Measurements from ENCODE around the gene BOC. TPM values are rescaled to one million over a fixed set of nuclear protein-coding genes. Genes with fewer than 3 reads are reported as not detected.

Gene BOC
- polyA plus RNA-seq, 1 donor: 55.3 TPM

DNA sequence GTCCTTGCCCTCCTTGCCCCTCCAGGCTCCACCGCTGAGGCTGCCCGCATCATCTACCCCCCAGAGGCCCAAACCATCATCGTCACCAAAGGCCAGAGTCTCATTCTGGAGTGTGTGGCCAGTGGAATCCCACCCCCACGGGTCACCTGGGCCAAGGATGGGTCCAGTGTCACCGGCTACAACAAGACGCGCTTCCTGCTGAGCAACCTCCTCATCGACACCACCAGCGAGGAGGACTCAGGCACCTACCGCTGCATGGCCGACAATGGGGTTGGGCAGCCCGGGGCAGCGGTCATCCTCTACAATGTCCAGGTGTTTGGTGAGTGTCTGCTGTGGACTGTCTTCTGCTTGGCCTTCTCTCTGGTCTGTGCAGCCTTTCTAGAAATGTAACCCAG, 61.0 kb downstream of the BOC start:
- DNase-seq: no peak

DNA sequence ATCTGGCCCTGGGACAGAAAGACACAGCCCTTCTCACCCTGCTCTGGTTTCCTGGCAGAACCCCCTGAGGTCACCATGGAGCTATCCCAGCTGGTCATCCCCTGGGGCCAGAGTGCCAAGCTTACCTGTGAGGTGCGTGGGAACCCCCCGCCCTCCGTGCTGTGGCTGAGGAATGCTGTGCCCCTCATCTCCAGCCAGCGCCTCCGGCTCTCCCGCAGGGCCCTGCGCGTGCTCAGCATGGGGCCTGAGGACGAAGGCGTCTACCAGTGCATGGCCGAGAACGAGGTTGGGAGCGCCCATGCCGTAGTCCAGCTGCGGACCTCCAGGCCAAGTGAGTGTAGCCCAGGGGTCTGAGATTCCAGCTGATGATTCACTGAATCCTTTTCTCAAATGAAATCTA, 61.7 kb downstream of the BOC start:
- DNase-seq: no peak

DNA sequence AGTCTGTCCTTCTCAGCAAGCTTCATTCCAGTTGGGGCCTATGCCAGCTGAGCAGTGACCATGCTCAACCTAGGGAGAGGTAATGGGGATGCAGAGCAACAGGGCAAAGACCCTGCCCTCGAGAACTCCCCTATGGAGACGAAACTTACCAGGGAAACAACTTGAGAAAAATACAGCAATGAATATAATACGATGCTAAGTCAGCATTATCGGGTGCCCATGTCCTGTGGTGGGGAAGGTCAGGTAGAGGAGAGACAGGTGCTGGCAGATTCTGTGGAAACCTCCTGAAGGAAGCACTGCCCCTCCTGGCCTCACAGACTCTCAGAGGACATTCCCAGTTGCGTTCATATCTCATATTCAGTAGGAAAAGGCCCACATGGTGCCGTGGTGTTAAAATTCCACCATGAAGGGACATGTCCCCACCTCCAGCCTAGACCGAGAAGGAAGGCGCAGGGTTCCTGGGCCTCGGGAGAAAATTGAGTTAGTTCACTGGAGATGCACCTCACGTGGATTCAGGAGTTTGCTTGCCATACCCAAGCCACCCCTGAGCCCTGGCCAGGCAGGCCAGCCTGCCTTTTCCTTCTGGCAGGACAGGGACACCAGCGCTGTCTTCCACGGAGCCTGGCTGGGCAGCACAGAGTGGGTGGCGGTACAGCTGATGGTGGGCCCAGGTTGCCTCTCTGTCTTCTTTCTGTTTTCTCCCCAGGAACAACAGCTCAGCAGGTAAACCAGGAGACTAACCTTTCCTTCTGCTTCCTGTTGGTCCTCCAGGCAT, 62.4 kb downstream of the BOC start:
- DNase-seq: no peak

DNA sequence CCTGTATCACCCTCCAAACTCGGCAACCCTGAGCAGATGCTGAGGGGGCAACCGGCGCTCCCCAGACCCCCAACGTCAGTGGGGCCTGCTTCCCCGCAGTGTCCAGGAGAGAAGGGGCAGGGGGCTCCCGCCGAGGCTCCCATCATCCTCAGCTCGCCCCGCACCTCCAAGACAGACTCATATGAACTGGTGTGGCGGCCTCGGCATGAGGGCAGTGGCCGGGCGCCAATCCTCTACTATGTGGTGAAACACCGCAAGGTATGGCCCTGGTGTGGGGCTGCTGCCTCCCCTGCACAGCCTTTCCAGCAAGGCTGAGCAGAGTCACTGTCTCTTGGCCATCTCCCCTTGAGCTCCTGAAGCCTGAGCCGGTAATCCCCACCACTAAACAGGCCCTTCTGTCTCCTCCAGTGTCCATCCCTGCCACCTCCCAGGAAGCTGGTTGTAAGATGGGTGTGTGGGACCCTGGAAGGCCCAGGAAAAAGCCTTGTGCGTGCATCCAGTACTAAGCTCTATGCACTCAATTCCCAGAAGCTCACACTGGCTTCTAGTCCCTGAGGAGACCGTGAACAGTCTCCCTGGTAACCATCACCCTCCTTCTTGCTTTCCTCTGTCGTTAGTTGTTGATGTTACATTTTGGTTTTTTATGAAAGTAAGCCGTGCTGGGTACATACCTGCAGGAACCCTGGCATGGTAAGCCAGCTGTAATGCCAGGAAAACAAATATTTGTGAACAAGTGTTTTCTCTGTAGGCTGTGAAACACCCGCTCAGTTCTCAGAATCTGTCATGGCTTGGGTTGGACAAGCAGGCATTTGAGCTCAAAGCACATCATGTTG, 63.3 kb downstream of the BOC start:
- DNase-seq: no peak

DNA sequence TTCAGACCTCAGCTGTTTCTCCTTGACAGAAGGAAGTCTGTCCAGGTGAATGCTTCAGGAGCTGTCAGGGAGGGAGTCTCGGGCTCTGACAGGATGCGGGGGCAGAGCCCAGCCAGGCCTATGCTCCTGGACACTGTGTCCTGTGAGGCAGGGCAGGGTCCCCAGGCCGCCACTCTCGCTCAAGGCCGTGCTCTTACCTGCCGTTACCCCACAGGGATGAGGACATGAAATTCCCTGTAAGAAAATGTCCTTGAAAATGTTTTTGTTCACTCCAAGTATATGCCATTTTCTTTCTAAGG, 63.9 kb downstream of the BOC start:
- no peak for DNase-seq

DNA sequence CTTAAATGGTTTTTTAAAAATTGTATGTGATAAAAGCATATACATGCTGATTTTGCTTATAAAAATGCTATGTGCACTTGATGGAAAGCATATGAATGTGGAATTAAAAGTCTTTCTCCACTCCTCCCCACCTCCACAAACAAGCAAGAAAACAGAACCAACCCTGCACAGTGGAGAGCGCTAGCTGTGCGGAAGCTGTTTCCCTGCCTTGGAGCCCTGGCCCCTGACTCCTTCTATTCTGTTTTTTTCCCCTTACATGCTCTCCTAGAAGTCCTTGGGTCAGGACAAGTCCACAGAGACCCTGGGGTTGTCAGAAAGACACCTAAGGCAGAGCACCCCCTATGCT, 64.2 kb downstream of the BOC start:
- DNase-seq: no peak

DNA sequence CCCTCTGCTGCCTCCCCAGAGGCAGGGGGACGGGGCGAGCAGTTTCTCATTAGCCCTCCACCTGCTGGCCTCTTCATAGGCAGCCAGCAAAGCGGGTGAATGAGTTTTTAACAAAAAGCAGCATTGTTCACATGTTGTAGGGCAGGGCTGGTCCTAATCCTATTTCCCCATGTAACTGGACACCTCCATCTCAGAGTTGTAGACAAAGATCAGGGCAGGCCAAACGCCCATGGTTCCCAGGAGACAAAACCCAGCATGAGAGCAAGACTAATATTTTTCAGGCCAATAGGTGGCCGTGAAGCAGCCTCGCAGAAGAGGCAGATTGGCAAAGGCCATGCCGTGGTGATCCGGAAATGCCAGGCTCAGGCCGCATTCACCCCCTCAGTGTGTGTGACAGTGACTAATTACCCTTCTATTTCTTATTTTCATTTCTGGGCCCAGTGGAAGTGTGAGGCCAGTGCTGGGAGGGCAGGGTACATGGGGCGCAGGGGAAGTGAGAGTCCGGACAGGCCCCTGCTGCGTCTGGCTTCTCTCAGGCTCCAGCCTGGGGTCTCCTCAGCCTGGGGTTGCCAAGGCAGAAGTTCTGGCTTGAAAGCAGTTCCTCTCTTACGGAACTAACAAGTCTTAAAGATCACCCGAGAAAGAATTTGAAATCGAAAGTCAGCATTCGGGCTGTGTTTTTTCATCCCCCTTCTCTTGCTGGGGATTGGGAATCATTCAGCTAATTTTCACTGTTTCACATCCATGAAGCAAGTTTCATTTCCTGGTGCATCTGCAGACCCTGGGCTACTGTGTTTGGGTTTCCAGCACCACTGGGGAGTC, 64.8 kb downstream of the BOC start:
- no peak for DNase-seq

DNA sequence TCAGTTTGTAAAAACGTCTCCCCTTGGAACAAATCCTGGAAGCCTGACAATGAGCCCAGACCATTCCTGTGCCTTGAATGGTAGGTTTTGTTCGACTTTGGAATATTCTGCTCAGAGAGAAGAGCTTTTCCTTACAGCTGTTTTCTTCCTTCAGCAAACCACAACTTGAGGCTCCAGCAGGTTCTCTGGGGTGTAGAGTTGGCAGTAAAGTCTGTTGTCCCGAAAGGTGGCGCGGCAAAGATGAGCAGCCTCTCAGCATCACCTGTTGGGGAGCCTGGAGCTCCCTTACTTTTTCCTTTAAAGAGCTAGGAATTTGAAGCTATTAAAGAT, 65.4 kb downstream of the BOC start:
- no peak for DNase-seq

DNA sequence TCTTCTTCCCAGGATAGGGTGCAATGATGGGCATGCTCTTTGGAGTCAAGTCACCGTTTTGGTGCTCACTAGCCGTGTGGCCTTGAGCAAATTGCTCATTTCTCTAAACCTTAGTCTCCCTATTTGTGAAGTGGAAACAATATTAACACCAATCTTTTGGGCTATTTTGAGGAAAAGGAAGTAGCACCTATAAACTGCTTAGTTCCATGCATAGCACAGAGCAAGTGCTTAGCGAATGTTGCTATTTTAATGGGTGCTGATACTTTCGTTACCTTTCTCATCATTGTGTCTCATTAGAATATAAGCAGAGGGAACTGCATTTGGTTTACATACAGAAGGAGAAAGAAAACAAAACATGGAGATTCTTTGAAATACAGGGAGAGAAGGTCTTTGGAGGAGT, 66.1 kb downstream of the BOC start:
- no peak for DNase-seq

DNA sequence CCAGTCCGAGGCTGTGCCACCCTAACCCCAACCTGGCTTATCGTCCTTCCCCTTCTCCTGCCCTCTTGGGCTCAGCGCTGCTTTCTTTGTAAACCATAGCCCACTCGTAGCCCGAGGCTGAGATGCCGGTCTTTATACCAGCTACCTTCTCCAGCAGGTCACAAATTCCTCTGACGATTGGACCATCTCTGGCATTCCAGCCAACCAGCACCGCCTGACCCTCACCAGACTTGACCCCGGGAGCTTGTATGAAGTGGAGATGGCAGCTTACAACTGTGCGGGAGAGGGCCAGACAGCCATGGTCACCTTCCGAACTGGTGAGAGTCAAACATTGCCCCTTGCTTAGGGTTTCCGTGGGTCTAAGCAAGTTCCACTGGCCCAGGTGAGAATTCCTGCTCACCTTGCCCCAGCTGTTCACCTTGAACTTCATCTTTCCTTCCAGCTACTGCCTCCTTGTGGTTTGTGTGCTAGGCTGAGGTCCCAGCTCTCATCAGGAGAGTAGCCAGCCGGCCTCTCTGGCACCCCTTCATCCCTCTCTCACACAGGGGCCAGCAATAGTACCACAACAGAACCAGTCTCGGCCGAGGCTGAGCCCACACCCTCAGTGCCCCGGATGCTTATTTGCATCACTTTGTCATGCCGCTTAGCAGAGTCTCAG, 66.7 kb downstream of the BOC start:
- DNase-seq: no peak

DNA sequence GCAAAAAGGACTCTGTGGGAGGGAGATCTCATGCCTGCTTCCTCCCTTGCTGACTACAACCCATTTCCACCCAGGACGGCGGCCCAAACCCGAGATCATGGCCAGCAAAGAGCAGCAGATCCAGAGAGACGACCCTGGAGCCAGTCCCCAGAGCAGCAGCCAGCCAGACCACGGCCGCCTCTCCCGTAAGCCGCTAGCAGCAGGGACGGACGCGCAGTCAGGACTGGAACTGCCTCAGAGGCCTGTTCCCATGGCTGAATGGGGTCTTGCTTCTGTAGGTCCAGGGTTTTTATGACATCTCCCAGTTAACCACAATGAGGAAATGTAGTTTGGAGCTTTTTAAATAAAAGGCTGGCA, 67.2 kb downstream of the BOC start:
- DNase-seq: no peak

DNA sequence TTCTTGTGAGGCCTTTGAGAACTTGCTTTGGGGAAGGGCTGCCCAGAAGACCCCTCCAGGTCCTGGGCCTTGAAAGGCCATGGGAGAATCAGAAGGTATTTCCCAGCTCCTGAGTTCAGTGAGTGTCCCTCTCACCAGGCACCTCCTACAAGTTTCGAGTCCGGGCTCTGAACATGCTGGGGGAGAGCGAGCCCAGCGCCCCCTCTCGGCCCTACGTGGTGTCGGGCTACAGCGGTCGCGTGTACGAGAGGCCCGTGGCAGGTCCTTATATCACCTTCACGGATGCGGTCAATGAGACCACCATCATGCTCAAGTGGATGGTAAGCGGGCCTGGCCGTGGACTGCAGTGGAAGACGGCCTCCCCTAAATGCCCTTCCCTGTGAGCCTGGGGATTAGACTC, 68.3 kb downstream of the BOC start:
- no peak for DNase-seq

DNA sequence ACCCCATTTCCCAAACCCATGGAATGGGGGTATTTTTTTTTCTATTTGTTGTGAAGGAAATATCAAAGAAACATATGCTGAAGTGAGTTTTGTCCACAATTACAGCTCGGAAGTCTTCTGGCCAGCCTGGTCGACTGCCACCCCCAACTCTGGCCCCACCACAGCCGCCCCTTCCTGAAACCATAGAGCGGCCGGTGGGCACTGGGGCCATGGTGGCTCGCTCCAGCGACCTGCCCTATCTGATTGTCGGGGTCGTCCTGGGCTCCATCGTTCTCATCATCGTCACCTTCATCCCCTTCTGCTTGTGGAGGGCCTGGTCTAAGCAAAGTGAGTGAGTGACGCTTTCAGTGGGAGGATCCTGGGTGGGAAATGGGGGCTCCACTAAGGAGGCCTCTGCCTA, 71.9 kb downstream of the BOC start:
- no peak for DNase-seq

DNA sequence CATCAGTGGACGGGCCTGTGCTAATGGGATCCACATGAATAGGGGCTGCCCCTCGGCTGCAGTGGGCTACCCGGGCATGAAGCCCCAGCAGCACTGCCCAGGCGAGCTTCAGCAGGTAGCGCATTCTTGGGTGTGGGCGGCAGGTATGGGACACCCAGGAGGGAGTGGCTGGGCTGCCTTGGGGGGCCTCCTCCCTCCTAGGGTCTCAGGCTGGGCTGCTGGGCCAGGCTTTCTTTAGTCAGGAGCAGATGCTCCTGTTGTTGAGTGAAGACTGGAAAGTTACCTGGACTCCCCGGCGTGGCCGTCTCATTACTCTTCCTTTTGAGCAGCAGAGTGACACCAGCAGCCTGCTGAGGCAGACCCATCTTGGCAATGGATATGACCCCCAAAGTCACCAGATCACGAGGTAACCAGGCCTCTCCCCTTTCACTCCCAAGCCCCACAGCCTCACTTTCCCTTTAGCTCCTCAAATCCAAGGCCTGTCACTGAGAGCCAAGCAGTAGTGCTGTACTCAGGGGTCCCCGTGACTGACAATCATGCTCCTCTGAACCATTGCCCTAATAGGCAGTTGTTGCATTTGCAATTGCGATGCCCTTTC, 73.2 kb downstream of the BOC start:
- DNase-seq: no peak

DNA sequence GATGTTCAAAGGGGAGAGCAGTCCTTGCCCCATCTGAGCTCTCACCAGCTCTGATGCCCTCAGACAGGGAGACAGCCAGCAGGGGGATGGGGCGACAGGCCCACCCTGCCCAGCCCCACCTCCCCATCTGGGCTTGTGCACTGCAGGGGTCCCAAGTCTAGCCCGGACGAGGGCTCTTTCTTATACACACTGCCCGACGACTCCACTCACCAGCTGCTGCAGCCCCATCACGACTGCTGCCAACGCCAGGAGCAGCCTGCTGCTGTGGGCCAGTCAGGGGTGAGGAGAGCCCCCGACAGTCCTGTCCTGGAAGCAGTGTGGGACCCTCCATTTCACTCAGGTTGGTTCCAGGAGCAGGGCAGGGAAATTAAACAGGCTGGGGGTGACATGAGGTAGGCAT, 73.9 kb downstream of the BOC start:
- no peak for DNase-seq

DNA sequence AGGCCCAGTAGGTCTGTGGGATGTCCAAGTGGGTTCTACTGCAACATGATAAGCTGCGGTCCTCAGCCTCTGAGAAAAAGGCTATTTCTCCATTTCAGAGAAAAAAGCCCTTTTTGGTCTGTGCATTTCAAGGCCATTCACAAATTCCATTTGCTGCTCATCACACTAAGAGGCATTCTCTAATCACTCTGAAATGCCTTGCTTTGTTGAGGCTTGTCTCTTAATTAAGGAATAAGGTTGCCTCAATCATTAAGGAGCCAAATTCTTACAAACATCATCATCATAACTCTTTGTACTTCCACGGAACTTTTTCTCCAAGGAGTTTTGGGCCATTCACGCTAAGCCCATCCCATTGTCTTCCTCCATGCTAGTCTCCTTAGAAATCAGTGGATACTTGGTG, 74.4 kb downstream of the BOC start:
- DNase-seq: no peak

DNA sequence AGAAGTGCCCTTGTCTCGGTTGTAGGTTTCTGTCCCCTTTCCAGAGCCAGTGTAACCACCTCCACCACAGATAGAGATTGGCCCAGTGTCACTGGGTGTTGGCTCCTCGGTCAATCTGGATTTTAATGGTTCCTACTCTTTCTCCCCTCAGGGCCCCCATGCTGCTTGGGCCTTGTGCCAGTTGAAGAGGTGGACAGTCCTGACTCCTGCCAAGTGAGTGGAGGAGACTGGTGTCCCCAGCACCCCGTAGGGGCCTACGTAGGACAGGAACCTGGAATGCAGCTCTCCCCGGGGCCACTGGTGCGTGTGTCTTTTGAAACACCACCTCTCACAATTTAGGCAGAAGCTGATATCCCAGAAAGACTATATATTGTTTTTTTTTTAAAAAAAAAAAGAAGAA, 75.2 kb downstream of the BOC start:
- no peak for DNase-seq

DNA sequence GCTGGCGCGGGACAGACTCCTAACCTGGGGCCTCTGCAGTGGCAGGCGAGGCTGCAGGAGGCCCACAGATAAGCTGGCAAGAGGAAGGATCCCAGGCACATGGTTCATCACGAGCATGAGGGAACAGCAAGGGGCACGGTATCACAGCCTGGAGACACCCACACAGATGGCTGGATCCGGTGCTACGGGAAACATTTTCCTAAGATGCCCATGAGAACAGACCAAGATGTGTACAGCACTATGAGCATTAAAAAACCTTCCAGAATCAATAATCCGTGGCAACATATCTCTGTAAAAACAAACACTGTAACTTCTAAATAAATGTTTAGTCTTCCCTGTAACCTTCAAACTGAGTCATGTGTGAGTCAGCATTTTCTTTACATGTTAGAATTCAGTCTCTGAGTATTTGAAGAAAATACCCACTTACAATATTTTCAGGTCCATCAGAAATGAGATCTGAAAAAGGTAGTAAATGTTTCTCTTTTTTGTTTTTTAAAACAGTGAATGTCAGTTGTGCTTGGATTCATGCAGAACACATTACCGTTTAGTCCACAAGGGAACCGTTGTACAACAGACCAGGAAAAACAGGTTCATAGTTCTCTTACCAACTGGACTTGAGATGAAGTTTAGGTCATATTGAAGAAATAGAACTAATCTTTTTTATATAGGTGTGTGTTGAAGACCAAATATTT, 75.9 kb downstream of the BOC start:
- DNase-seq: no peak

DNA sequence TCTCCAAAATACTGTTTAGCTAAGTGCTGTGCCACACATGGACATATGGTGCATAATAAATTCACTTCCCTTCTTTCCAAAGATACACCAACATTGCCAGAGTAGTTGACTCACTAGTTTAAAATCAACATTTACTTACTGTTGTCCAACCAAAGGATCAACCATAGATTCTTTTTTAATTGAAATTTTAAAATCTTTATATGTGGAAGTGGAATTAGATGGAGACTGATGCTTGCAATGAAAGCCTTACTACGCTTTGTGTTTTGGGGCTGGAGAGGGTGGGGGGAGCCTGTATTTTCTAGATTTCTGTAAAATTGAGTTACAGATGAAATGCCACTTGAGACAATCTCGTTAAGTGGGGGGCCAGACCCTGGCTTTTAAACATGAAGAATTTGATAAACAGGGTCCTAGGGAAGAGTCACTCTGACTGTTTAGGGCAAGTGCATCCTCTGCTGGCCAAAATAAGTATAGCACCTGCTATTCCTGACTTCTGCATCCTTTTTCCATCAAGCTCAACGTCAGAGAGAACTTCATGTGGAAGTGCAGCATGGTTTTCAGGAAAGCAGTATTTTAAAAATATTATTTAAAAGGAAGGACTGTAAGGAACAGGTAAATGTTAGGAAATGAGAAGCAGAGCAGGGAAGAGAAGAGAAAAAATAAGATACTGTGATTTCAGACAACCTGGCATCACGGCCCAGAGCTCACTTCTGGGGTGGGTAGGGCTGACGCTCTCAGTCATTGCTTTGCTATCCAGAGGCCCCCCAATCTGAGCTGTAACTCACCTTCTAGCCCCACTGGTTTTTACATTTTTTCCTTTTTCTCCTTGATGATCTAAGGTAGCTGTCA, 76.7 kb downstream of the BOC start:
- DNase-seq: peak; percentile 82

DNA sequence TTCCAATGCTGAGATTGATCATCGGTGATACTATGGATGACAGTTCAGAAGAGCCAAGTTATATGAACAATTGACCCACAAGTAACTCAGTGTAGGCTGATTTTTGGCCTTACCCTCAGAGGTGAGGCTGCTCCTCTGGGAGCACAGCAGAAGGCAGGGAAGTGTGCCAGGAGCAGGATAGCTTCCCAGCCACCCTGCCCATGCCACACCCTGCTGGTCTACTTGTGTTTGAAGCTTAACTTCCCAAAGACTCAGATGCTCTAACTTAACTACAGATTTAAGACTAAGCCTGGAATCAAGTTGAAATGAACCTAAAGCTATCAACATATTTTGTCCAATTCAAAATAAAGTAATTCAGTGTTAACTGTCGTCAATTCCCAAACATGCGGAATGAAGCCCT, 77.5 kb downstream of the BOC start:
- no peak for DNase-seq

DNA sequence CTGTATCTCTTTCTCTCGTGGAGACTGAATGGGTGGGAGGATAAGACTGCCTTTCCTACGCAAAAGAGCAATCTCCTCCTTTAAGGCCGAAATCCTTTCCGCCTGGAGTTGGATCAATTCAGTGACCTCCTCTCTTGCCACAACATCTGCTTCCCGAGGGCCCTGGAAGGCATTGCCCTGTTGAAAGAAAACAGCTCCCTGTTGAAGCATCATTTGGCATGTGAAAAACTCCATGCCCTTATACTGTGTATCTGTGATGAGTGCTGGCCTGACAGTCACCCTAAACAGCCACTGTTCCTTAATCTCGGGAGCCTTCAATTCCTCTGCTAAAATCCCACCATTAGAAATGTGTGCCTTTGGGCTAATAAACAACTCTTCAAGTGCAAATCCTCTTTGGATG, 80.2 kb downstream of the BOC start:
- no peak for DNase-seq

All from hindlimb muscle (tissue), 1 donor.